GM12874 (cell line): ENCODE results near the gene NPBWR2.

ENCODE experiments used
- TF ChIP-seq, protein P1 (sequence below): IDR thresholded peaks from 2 replicates; pipeline ENCODE4 v1.5.1; 2011; ENCODE audit warnings: low read depth, mild to moderate bottlenecking, control low read depth, low read length, moderate library complexity; ENCODE audit not compliant: insufficient read depth

Gene NPBWR2

DNA sequence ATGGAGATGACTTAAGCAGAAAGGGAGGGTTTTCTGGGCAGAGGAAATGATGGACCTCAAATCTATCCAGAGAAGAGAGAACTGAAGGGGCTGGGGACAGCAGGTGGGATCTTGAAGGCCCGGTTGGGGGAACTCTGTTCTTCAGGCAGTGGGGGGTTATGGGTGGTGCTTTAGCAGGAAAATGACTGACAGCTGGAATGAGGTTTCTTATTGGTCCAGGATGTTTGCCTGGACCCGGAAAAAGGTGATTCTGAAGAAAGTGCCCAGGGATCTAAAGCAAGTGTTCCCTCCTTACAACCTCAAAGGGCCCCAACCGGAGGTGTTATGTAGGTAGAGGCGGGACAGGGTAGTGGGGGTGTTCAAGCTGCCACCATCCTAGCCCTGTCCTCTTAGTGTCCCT is 11.9 kb downstream of the NPBWR2 start:
- TF ChIP-seq, protein P1, sequence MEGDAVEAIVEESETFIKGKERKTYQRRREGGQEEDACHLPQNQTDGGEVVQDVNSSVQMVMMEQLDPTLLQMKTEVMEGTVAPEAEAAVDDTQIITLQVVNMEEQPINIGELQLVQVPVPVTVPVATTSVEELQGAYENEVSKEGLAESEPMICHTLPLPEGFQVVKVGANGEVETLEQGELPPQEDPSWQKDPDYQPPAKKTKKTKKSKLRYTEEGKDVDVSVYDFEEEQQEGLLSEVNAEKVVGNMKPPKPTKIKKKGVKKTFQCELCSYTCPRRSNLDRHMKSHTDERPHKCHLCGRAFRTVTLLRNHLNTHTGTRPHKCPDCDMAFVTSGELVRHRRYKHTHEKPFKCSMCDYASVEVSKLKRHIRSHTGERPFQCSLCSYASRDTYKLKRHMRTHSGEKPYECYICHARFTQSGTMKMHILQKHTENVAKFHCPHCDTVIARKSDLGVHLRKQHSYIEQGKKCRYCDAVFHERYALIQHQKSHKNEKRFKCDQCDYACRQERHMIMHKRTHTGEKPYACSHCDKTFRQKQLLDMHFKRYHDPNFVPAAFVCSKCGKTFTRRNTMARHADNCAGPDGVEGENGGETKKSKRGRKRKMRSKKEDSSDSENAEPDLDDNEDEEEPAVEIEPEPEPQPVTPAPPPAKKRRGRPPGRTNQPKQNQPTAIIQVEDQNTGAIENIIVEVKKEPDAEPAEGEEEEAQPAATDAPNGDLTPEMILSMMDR = no peak

DNA sequence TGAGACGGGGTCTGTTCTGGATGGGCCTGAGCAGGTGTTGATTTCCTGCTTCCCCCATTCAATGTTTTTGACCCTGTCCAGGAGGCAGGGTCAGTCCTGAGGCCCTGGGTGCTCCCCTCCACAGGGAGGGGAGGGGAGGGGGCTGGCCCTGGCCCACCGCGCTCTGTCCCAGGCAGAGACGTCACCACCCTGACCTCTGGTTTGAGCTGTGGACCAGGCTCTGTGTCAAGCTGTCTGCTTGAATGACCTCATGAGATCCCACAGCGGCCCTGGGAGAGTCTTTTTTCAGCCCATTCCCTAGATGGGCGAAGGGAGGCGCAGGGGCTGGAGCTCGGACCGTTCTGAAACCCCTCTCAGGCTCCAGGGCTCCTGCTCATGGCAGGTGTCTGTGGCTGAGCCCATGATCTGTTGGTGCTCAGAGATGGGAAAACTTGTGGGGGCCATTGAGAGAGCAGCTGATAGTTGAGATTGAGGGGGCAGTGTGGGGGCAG is 14.3 kb downstream of the NPBWR2 start:
- TF ChIP-seq, protein P1 = no peak

DNA sequence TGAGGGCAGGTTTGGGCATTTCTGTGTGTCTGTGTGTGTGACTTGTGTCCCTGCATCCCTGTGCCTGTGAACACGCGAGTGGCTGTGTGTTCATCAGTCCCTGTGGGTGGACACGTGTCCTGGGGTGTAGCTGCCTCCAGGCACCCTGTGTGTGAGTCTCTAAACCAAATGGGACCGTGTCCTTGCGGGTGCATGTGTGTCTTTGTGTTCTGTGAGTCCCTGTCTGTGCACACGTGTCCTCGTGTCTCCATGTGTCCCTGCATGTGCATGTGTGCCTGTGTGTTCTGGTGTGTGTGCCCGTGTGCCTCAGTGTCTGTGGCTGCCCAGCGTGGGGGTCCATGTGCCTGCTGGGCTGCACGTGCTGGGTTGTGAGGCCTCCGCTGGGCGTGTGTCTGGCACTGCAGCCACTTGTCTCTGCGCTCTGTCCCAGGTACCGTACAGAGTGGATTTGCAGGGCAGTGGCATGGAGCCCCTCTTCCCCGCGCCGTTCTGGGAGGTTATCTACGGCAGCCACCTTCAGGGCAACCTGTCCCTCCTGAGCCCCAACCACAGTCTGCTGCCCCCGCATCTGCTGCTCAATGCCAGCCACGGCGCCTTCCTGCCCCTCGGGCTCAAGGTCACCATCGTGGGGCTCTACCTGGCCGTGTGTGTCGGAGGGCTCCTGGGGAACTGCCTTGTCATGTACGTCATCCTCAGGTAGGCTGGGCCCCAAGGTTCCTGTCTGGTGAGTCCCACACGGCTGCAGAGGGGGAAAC is 14.9 kb downstream of the NPBWR2 start:
- TF ChIP-seq, protein P1 = no peak

DNA sequence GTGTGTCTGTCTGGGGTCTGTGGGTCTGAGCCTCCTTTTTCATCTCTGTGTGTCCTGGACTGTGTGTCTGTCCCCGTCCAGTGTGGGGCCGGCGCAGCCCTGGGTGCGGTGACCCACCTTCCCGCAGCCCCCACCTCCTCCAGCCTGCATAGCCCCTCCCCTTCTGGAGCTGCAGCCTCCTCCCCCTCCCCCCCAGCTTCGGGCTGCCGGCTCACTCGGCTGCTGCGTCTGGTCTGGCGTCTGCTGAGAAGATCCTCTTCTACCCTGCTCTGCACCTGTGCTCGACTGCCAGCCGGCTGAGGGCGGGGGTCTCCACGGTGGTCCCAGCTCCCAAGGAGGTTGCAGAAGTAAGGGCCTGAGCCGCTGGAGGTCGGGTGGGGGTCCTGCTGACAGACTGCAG is 15.6 kb downstream of the NPBWR2 start:
- TF ChIP-seq, protein P1 = no peak

DNA sequence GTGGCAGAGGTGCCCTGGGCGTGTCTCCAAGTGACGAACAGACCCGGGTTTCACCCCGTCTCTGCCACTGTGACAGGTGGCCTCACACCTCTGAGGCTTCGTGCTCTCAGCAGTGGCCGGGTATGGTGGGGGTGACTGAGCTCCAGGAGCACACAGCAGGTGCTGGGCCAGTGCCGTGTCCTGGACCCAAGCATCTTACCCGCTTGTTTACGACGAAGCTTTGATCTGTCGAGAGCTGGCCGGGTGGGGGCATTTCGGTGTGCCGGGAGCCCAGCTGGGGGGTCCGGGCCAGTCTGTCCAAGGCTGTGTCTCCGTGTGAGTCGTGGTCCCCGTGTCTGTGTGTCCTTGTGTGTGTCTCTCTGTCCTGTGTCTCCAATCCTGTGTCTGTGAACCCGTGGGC is 16.0 kb downstream of the NPBWR2 start:
- TF ChIP-seq, protein P1 = no peak

DNA sequence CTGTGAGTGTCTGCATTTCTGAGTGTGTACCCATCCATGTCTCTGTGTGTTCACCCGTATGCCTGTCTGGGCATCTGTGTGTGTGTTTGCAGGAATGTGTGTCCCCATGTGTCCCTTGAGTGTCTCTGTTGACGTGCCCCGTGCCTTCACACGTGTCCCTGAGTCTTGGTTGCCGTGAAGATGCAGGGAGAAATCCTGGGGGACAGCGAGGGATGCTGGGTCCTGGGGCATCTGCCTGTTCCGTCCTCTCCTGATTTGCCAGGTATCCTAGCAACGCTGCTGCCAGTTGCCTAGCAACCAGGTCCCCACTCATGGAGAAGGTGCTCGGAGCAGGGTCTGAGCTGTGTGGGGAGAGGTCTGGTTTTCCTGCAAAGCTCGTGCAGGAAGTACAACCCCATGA is 17.2 kb downstream of the NPBWR2 start:
- TF ChIP-seq, protein P1 = no peak

DNA sequence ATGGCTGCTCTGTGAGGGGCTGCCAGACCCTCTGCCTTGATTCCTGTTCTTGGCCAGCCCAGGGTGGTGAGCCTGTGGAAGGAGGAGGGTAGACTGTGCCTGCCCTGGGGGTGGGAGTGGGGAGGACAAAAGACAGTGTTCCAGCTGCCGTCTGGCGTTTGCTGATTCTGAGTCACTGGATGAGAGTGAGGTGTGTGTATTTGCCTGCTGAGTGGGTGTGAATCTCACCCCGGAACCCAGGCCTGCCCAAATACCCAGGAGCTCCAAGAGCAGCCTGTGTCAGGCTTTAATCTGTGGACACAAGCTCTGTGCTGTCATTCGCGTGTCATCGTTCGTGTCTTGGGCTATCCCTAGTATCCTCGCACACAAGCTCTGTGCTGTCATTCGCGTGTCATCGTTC is 20.6 kb downstream of the NPBWR2 start:
- TF ChIP-seq, protein P1 = no peak
